Transverse colon (tissue), 4 donors: ENCODE data around the gene TRIM15. TPM values are rescaled to one million over a fixed set of nuclear protein-coding genes. Genes with fewer than 3 reads are reported as not detected.

ENCODE experiments used
- DNase-seq: peaks from one replicate; pipeline ENCODE4 v3.0.0-alpha.2; 2019
- H3K27ac ChIP-seq, 4 donors: fragments of 200-600 bp; sonication (generic); 2 replicates each; pipeline ENCODE4 v1.5.1; 2016 to 2018; ENCODE audit warnings: inconsistent platforms in 4 of 4
- H3K27me3 ChIP-seq: fragments of 200-600 bp; sonication (generic); 2 replicates; pipeline ENCODE4 v1.5.1; 2017; ENCODE audit warnings: inconsistent platforms
- H3K36me3 ChIP-seq, 4 donors: fragments of 200-600 bp; sonication (generic); 2 replicates each; pipeline ENCODE4 v1.5.1; 2017 to 2019; ENCODE audit warnings: inconsistent platforms in 4 of 4
- H3K4me1 ChIP-seq, 4 donors: fragments of 200-600 bp; sonication (generic); 2 replicates each; pipeline ENCODE4 v1.5.1; 2017 to 2020; ENCODE audit warnings: inconsistent platforms in 4 of 4
- H3K4me3 ChIP-seq, 4 donors: fragments of 200-600 bp; sonication (generic); 1 replicate in 1 of 4; 2 replicates in 3 of 4; pipeline versions ENCODE4 v1.5.1 to v1.6.1; 2017 to 2019; ENCODE audit warnings: inconsistent platforms in 4 of 4
- H3K9me3 ChIP-seq, 2 donors: fragments of 200-600 bp; sonication (generic); 2 replicates each; pipeline ENCODE4 v1.5.1; 2017 to 2019; ENCODE audit warnings: inconsistent platforms in 2 of 2
- EP300 ChIP-seq: sonication (generic); formaldehyde crosslinking; IDR thresholded peaks from one replicate; pipeline ENCODE4 v1.6.1; 2017; ENCODE audit warnings: antibody characterized with exemption, low read depth
- POLR2A ChIP-seq: fragments of 450-650 bp; IDR thresholded peaks from one replicate; pipeline ENCODE4 v1.6.1; 2016; ENCODE audit warnings: antibody characterized with exemption, mild to moderate bottlenecking, moderate library complexity
- POLR2AphosphoS5 ChIP-seq, 3 donors: sonication (generic); formaldehyde crosslinking; IDR thresholded peaks; one replicate each; pipeline ENCODE4 v1.6.1; 2016; ENCODE audit warnings: antibody characterized with exemption in 3 of 3
- WGBS, 2 donors: methylation state at CpG; one replicate each; pipeline ENCODE4 v1.1.5; 2018; ENCODE audit warnings: low coverage in 1 of 2; 5-methylcytosine and 5-hydroxymethylcytosine counted together
- in situ Hi-C, 4 donors: fragments of 200-750 bp; cut with MboI; loops; one replicate each; pipeline versions ENCODE4 v1.15.0 to v1.15.1; 2017; ENCODE audit warnings: low sequenced_read_pairs in 3 of 4, low pct_ligation_motif_present in 1 of 4, low pct_unique_long_range_greater_than_20kb in 1 of 4
- intact Hi-C: fragments of 100-400 bp; cut with DNase I; formaldehyde crosslinking; loops from one replicate; pipeline ENCODE4 v1.15.1; 2023; ENCODE audit warnings: low total_unique reads
- total RNA-seq, 4 donors: library from RNA; depleted of rRNA; stranded (reverse); fragments of >200 nt; gene quantifications; one replicate each; pipeline ENCODE4 v1.1.0, GENCODE V29; 2016
- TF ChIP-seq, protein P1 (sequence below), 5 experiments: fragments of 200-600 bp in 3 of 5; fragments of 450-650 bp in 2 of 5; sonication (generic) in 3 of 5; IDR thresholded peaks; 1 replicate in 2 of 5; 2 replicates in 3 of 5; pipeline ENCODE4 v1.5.1; 2016 to 2017; ENCODE audit warnings: antibody characterized with exemption in 5 of 5, inconsistent platforms in 3 of 5, mild to moderate bottlenecking in 2 of 5, moderate library complexity in 1 of 5

The TRIM15 gene
- total RNA-seq, 4 donors from 2014 or later: 5.8 to 90.7 (median 51.8) TPM

DNA sequence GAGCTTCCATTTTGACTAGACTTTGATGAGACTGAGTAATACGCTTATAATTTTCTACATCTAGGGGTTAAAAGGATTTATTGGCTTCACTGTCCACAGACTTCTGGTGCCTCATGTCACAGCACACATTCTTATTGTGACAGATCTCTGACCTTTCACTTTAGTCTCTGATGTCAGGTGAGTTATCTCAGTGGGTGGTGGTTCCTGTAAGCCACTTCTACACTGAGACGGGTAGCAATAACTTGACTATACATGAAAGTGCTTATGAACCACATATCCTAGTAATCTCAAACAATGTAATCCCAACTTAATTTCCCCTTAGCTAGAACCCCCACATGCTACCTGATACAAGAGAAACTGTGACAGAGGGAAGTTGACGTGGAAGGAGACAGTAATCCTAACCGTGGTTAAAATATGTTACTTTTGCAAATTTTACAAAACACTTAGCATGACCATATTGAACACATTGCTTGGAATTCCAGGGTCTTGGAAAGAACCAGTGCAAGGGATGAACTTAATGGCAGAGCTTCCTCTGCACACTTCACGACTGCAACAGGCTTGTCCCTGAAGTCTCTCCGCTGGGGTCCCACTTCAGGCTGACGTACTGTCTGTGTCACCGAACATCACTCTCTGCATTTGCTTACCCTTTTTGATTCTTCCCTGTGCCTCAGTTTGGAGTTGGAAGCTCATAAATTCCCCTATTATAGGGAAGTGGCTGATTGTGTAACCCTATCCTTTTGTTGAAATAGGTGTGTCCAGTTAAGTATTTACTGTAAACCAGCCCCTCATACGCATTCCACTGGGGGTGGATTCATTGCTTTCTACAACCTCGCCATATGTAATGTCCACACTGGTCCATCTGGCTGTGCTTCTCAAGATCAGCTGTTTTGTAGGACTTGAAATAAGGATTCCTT, 33.8 kb upstream of the TRIM15 start:
- Histone ChIP-seq H3K4me3 (no peak overlapping the region), H3K27ac (peak overlapping the region; percentile 30 to 69 (median 66)), H3K4me1 (peaks cover 8 to 28% (median 18%) of the 10 kb centered on the region in 4 donors), H3K27me3 (peaks cover 66% of the 10 kb centered on the region), H3K9me3 (no peaks in the 10 kb centered on the region), H3K36me3 (no peaks in the 10 kb centered on the region)
- WGBS, 2 donors: 62 to 63% methylated on average over 9 to 10 of the region's 10 CpGs
- intact Hi-C loops: loop anchor here (2.0 to 5.0 kb wide), 2 partner anchors 27 to 968 kb away; no protein-coding TSS in a partner anchor
- peak in 1 of 3 donors; percentile 68 for TF ChIP-seq POLR2AphosphoS5 (IDR thresholded peaks at IDR 0.05)
- no peak for TF ChIP-seq EP300
- in situ Hi-C loops: no loop called here
- no peak for DNase-seq

DNA sequence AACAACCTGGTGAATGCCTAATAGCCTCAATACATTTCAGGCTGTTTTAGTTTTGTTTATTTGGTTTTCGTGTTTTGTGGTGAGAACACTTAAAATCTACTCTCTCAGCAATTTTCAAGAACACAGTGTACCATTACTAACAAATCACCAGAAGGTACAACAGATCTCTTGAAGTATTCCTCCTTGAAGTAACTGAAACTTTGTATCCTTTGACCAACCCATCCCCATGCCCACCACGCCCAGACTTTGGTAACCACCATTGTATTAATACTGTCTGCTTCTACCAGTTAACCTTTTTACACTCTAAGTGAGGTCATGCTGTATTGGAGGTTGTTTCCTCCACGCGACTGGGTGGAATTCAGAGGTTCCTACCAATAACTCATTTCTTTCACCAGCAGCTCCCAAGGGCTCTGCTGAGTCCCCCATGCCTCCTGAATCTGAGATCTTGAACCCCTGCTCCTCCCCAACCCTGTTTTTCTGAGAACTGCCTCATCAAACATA, 33.1 kb upstream of the TRIM15 start:
- intact Hi-C loops (loop anchor here (2.0 kb wide), 1 partner anchor 27 kb away; no protein-coding TSS in a partner anchor), in situ Hi-C loops (no loop called here)
- peaks cover 65% of the 10 kb centered on the region for H3K27me3 ChIP-seq
- WGBS, 2 donors: 40 to 68% methylated on average over 4 of the region's 4 CpGs
- peak overlapping the region; percentile 58 to 69 (median 66) for H3K27ac ChIP-seq
- no peaks in the 10 kb centered on the region for H3K36me3 ChIP-seq
- peaks cover 8 to 27% (median 17%) of the 10 kb centered on the region in 4 donors for H3K4me1 ChIP-seq
- TF ChIP-seq EP300 (no peak), POLR2A (no peak), POLR2AphosphoS5 (IDR thresholded peaks at IDR 0.05) (no peak)
- TF ChIP-seq, protein P1, sequence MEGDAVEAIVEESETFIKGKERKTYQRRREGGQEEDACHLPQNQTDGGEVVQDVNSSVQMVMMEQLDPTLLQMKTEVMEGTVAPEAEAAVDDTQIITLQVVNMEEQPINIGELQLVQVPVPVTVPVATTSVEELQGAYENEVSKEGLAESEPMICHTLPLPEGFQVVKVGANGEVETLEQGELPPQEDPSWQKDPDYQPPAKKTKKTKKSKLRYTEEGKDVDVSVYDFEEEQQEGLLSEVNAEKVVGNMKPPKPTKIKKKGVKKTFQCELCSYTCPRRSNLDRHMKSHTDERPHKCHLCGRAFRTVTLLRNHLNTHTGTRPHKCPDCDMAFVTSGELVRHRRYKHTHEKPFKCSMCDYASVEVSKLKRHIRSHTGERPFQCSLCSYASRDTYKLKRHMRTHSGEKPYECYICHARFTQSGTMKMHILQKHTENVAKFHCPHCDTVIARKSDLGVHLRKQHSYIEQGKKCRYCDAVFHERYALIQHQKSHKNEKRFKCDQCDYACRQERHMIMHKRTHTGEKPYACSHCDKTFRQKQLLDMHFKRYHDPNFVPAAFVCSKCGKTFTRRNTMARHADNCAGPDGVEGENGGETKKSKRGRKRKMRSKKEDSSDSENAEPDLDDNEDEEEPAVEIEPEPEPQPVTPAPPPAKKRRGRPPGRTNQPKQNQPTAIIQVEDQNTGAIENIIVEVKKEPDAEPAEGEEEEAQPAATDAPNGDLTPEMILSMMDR (IDR thresholded peaks at IDR 0.05): no peak
- no peaks in the 10 kb centered on the region for H3K9me3 ChIP-seq
- no peak overlapping the region for H3K4me3 ChIP-seq
- DNase-seq: no peak

DNA sequence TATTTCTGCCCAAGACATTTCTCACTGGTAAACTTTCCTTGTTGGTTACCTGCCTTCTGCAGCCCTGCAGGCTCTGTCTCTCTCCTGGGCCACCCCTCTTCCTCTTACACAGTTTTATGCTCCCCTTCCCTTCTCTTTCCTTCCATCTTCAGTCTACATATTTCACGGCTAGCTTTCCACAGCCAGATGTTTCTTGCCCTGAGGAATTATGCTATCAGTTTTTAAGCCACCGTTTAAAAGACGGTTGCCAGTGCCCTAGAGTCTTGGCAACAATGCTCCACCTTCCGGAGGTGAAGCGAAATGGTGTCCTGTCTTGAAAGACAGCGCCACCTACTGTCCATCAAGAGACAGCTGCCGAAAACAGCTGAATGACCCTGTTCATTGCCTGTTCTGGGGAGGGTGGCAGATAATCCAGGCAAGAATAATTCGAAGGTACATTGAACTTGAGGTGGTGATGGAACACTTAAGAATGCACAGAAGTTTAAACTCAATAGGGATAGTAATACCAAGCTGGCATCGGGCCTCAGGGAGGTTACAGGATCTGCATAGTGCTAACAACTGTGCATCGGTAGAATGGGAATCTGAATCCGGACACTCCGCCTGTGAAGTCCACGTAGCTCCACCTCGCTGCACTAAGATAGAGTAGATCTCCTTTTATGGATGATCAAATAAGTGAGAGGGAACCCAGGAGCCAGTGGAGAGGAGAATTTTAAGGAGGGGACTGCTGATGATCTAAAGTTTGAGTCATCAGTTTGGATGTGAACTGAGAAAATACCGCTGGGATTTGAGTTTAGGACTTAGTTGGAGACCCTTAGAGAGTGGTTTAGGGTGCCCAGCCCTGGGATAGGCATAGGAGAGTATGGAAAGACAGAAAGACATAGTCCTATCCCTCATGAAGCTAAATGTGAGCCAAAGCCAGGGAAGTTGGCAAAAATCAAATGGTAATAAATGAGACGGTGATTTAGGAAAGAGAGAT, 32.2 kb upstream of the TRIM15 start:
- in situ Hi-C loops (no loop called here), intact Hi-C loops (loop anchor here (2.0 kb wide), 1 partner anchor 28 kb away; no protein-coding TSS in a partner anchor)
- Histone ChIP-seq H3K27me3 (peaks cover 65% of the 10 kb centered on the region), H3K27ac (peak overlapping the region; percentile 58 to 69 (median 66)), H3K36me3 (no peaks in the 10 kb centered on the region), H3K9me3 (no peaks in the 10 kb centered on the region), H3K4me1 (peaks cover 8 to 34% (median 22%) of the 10 kb centered on the region in 4 donors), H3K4me3 (no peak overlapping the region)
- DNase-seq: peak; percentile 73
- no peak for TF ChIP-seq POLR2A
- TF ChIP-seq EP300: no peak
- peak in 2 of 3 donors; percentile 39 to 57 for TF ChIP-seq POLR2AphosphoS5 (IDR thresholded peaks at IDR 0.05)
- TF ChIP-seq, protein P1 (IDR thresholded peaks at IDR 0.05): peak; percentile 94 to 99 (median 98)
- 25 to 30% methylated on average over 12 to 16 of the region's 16 CpGs for WGBS, 2 donors

DNA sequence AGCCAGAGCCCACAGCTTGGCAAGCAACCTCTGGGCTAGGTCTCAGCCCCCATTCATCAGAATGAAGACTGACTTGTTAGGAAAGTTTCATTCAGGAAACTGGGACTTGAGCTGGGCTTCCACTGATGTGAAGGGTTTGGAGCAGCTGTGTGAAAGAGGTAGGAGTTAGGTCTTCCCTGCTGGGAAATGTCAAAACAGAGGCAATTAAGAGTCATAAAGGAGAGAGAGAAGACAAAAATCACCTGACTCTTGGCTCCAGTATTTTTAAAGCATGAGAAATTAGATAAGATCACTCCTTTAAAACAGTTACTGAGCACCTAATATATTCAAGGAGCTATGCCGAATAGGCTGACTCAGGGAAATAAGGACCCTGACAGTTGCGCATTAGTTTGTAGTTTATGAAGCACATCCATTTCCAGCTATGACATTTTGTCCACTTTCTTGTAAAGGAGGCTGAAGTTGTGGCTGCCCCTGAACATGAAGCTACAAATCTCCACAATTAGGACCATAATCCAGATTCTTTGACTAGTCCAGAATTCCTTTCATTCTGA, 31.3 kb upstream of the TRIM15 start:
- H3K27ac ChIP-seq: no peak overlapping the region
- TF ChIP-seq EP300 (no peak), POLR2AphosphoS5 (IDR thresholded peaks at IDR 0.05) (no peak), POLR2A (no peak)
- TF ChIP-seq, protein P1 (IDR thresholded peaks at IDR 0.05): no peak

More for the DNA sequence above, 31.3 kb upstream of the TRIM15 start:
- Histone ChIP-seq H3K9me3 (no peaks in the 10 kb centered on the region), H3K4me1 (peaks cover 8 to 42% (median 25%) of the 10 kb centered on the region in 4 donors), H3K36me3 (no peaks in the 10 kb centered on the region), H3K27me3 (peaks cover 58% of the 10 kb centered on the region), H3K4me3 (no peak overlapping the region)
- in situ Hi-C loops: no loop called here
- WGBS, 2 donors: 59 to 70% methylated on average over 2 of the region's 2 CpGs
- no peak for DNase-seq
- intact Hi-C loops: loop anchor here (2.0 kb wide), 1 partner anchor 29 kb away; no protein-coding TSS in a partner anchor
